Skeletal muscle tissue (tissue), 4 donors: Measurements from ENCODE around the gene RNLS. TPM values are rescaled to one million over a fixed set of nuclear protein-coding genes. Genes with fewer than 3 reads are reported as not detected.

ENCODE experiments used
- H3K27ac ChIP-seq: one replicate; pipeline ENCODE4 v1.7.0; 2013; ENCODE audit warnings: mild to moderate bottlenecking, low read depth, low read length, inconsistent platforms
- H3K27me3 ChIP-seq, 3 donors: one replicate each; pipeline ENCODE4 v1.7.0; 2013; ENCODE audit warnings: low read length in 3 of 3; ENCODE audit not compliant: control insufficient read depth in 3 of 3, insufficient read depth in 3 of 3
- H3K36me3 ChIP-seq, 3 donors: one replicate each; pipeline ENCODE4 v1.7.0; 2013; ENCODE audit warnings: low read length in 3 of 3; ENCODE audit not compliant: control insufficient read depth in 3 of 3, insufficient read depth in 3 of 3
- H3K4me1 ChIP-seq, 3 donors: one replicate each; pipeline ENCODE4 v1.7.0; 2013; ENCODE audit warnings: low read length in 3 of 3, mild to moderate bottlenecking in 3 of 3; ENCODE audit not compliant: control insufficient read depth in 3 of 3, insufficient read depth in 3 of 3
- H3K4me3 ChIP-seq, 3 donors: one replicate each; pipeline ENCODE4 v1.7.0; 2013; ENCODE audit warnings: low read length in 3 of 3
- H3K9ac ChIP-seq, 3 donors: one replicate each; pipeline ENCODE4 v1.7.0; 2013; ENCODE audit warnings: low read length in 3 of 3, mild to moderate bottlenecking in 3 of 3, moderate library complexity in 2 of 3, low read depth in 1 of 3
- H3K9me3 ChIP-seq, 3 donors: one replicate each; pipeline ENCODE4 v1.7.0; 2013; ENCODE audit warnings: low read length in 3 of 3; ENCODE audit not compliant: control insufficient read depth in 3 of 3
- total RNA-seq: library from RNA; depleted of rRNA; stranded (reverse); fragments of >200 nt; gene quantifications from one replicate; pipeline ENCODE4 v1.2.3, GENCODE V29; 2014
- donor health status: Osteomylitis.

RNLS gene
- total RNA-seq, 1 donor from 2014 or later, result 4.7 TPM

DNA sequence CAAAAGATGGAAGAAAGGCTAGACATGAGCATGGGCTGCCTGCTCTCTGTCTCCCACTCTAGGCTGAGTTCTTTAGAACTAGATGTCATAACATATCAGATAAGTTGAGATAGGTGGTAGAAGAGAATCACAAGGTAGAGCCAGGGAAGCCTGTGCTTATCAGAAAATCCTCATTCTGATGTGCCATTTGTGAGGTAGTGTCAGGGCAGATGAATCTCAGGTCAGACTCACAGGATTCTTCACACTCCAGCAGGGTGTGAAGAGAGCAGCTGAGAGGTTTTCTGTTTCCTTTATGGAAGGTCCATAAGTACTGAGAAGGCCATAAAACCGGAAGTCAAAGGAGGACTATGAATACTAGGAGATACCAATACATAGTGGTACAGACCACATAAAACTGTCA is 132.9 kb downstream of the RNLS start:
- Histone ChIP-seq H3K9ac (no peak overlapping the region), H3K9me3 (no peaks in the 10 kb centered on the region), H3K27me3 (no peaks in the 10 kb centered on the region), H3K4me1 (no peaks in the 10 kb centered on the region), H3K4me3 (no peak overlapping the region), H3K27ac (no peak overlapping the region), H3K36me3 (no peaks in the 10 kb centered on the region)

DNA sequence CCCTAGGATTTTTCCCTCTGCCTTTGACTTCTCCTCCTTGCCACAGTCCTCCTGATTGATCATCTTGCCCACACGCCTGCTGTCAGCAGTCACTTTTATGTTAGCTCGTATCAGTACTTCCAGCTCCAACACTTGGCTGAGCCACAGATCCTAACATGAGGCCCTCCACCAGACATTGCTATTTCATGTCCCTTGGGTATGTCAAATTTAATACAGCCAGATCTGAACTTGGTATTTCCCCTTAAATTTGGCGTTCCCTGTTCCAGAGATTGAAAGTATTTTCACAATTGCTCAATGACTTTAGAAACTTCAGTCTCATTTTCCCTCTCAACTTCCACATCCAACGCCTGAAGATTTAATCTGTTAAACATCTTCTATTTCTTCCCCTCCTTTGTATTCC is 140.4 kb downstream of the RNLS start:
- no peaks in the 10 kb centered on the region for H3K4me1 ChIP-seq
- H3K4me3 ChIP-seq, result no peak overlapping the region
- no peaks in the 10 kb centered on the region for H3K36me3 ChIP-seq
- H3K9ac ChIP-seq, result no peak overlapping the region
- H3K9me3 ChIP-seq, result no peaks in the 10 kb centered on the region
- H3K27me3 ChIP-seq, result no peaks in the 10 kb centered on the region
- H3K27ac ChIP-seq, result no peak overlapping the region

DNA sequence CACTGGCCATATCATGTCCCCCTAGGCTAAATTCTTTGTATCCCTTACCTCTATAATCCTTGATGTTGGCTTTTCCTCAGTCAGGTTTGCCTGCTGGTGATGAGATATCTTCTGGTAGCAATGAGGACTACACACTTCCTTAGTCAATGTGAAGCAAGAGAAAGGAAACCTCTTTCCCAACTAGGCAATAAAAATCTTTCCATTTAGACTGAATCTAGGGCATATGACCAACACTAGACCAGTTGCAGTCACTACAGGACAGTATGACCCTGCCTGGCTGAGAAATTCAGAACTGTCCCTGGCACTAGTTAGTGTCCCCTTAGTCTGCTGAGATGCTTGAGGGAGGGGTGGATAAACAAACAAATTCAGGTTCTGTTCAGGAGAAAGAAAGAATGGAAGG is 142.6 kb downstream of the RNLS start:
- no peaks in the 10 kb centered on the region for H3K27me3 ChIP-seq
- no peaks in the 10 kb centered on the region for H3K4me1 ChIP-seq
- H3K9ac ChIP-seq, result no peak overlapping the region
- no peak overlapping the region for H3K27ac ChIP-seq
- H3K9me3 ChIP-seq, result no peaks in the 10 kb centered on the region
- no peak overlapping the region for H3K4me3 ChIP-seq
- no peaks in the 10 kb centered on the region for H3K36me3 ChIP-seq

DNA sequence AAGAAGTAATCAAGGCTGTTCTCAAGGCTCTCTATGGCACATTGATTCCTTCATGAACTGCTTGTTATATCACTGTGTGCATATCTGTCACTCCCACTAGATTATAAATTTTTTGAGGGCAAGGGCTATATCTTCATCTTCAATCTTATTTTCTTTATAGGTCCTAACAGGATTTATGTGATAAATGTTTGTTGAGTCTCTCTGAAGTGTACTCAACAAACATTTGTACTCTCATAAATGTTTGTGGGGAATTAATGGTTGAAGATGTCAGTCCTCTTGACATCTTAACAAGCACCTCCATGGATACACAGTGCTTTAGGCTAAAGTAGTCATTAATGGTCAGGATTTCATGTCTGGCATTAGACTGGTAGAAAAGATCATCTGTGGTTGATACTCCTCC is 143.2 kb downstream of the RNLS start:
- no peak overlapping the region for H3K4me3 ChIP-seq
- no peak overlapping the region for H3K9ac ChIP-seq
- H3K27ac ChIP-seq, result no peak overlapping the region
- H3K9me3 ChIP-seq, result no peaks in the 10 kb centered on the region
- no peaks in the 10 kb centered on the region for H3K4me1 ChIP-seq
- no peaks in the 10 kb centered on the region for H3K27me3 ChIP-seq
- H3K36me3 ChIP-seq, result no peaks in the 10 kb centered on the region

DNA sequence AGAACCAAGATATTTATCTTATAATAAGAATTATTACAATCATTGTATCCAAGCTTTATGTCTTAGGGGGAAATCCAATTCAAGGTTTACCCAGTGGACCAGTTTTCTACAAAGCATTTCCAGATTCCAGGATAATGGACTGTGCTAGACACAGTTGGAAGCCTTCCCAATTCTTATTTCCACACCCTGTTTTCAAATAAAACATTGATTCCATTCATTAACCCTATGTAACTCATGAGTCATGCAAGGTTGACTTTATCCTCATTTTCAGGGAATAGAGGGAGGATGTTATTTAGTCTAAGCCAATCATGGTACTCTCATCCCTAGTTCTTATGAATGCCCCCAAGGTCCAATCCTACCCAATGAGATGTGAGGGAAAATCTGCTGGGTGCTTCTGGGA is 145.7 kb downstream of the RNLS start:
- H3K9me3 ChIP-seq, result no peaks in the 10 kb centered on the region

DNA sequence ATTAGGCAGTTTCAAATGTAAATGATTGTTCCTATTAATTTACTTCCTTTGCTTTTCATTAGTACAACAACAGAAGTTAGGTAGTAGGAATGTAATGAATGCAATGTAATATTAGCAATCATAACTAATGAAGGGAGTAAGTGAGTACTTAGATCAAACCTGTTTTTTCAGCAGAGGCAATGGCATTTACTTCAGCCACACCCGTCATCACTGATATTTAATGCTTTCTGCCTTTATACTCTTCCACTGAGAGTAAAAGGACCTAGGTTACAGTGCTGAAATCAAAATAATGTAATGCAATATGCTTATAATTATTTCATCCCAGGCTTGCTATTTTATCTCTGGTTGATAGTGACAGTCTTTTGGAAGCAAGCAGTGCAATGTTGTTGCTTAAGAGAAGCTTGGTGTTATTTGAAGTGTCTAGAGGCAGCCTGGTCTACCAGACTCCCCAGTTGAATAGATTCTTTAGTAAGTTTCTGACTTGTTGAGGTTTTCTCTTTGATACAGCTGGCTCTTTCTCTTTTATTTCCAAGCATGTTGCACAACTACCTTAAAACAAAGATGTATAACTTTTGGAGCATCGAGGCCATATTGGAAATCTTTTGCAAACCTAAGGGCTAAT is 149.4 kb downstream of the RNLS start:
- Histone ChIP-seq H3K36me3 (no peaks in the 10 kb centered on the region), H3K27me3 (no peaks in the 10 kb centered on the region), H3K9me3 (no peaks in the 10 kb centered on the region), H3K4me1 (peaks cover 0 to 6% (median 3%) of the 10 kb centered on the region in 3 donors), H3K27ac (no peak overlapping the region), H3K4me3 (no peak overlapping the region), H3K9ac (no peak overlapping the region)

More for the DNA sequence above, 145.7 kb downstream of the RNLS start:
- no peaks in the 10 kb centered on the region for H3K27me3 ChIP-seq
- H3K27ac ChIP-seq, result no peak overlapping the region
- no peak overlapping the region for H3K4me3 ChIP-seq
- no peak overlapping the region for H3K9ac ChIP-seq
- H3K36me3 ChIP-seq, result no peaks in the 10 kb centered on the region
- peaks cover 0 to 5% (median 3%) of the 10 kb centered on the region in 3 donors for H3K4me1 ChIP-seq

DNA sequence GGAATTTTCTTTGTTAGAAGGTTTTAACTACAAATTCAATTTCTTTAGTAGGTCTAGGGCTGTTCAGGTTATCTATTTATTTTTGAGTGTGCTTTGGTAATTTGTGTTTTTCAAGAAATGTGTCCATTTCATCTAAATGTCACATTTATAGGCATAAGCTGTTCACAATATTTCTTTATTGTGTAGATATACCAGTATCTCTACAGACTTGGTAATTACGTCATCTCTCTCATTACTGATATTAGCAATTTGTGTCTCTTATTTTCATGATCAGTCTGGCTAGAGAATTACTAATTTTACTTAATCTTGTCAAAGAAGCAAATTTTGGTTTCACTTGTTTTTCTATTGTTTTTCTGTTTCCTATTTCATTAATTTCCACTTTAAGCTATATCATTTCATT is 152.0 kb downstream of the RNLS start:
- Histone ChIP-seq H3K9me3 (no peaks in the 10 kb centered on the region), H3K4me3 (no peak overlapping the region), H3K9ac (no peak overlapping the region), H3K27ac (no peak overlapping the region), H3K27me3 (no peaks in the 10 kb centered on the region), H3K36me3 (no peaks in the 10 kb centered on the region), H3K4me1 (peaks cover 4 to 12% (median 6%) of the 10 kb centered on the region in 3 donors)

DNA sequence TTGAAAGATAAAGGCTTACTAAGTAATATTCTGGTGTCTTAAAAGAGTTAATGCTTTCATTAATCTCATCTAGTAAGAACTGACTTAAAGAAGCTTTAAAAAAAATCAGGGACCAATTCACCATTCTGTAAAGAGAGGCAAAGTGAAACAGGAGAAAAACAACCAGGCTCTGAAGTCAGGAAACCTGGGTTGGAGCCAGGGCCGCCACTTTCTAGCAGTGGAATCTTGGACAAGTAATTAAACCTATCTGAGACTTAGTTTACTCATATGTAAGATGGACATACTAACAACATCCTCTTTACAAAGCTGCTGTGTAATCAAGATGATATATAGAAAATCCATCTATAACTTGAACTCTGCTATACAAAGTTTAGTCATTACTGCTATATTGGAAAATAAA is 154.1 kb downstream of the RNLS start:
- no peak overlapping the region for H3K9ac ChIP-seq
- H3K4me3 ChIP-seq, result no peak overlapping the region
- H3K27ac ChIP-seq, result peak overlapping the region; percentile 55
- no peaks in the 10 kb centered on the region for H3K9me3 ChIP-seq
- no peaks in the 10 kb centered on the region for H3K27me3 ChIP-seq
- no peaks in the 10 kb centered on the region for H3K36me3 ChIP-seq
- peaks cover 4 to 9% (median 6%) of the 10 kb centered on the region in 3 donors for H3K4me1 ChIP-seq

DNA sequence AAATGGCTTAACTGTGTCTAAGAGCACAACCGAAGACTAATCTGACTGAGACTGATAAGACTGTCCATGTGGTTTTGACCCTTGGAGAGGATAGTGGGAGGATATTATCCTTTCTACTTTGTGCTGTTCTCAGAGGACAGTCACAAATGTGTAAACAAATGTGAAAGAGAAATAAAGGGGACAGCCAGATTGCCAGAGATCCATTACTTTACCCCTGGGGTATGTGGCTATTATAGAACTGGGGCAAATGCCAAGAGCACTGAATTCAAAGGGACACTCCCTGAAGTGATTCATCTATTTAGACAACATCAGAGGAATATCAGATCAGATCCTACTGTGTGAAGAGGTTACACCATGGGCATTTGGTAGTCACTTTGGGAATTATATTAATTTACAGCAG is 154.7 kb downstream of the RNLS start:
- Histone ChIP-seq H3K36me3 (no peaks in the 10 kb centered on the region), H3K9me3 (no peaks in the 10 kb centered on the region), H3K4me3 (peak overlapping the region in 1 of 3 donors; percentile 22), H3K27me3 (no peaks in the 10 kb centered on the region), H3K9ac (peak overlapping the region in 1 of 3 donors; percentile 24), H3K27ac (peak overlapping the region; percentile 55), H3K4me1 (peaks cover 3 to 7% (median 4%) of the 10 kb centered on the region in 3 donors)

DNA sequence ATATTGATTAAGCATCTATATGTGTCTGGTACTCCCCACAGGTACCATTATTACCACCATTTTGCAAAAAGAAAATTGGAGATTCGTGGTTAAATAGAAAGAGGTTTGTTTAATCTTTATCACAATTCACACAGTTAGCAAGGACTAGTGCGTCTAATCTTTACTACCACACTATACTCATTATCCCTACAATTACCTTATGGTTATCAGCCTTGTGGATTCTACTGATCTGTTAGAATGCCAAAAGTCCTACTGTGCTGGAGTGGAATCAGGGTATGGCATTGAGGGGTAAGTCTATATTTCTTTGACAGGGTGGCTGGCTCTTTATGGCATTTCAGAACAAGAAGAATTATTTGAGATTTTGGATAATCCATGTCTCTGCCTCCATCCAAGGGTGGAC is 156.1 kb downstream of the RNLS start:
- Histone ChIP-seq H3K4me3 (no peak overlapping the region), H3K9ac (no peak overlapping the region), H3K36me3 (no peaks in the 10 kb centered on the region), H3K4me1 (peaks cover 3 to 7% (median 4%) of the 10 kb centered on the region in 3 donors), H3K9me3 (no peaks in the 10 kb centered on the region), H3K27ac (no peak overlapping the region), H3K27me3 (no peaks in the 10 kb centered on the region)
